Posterior vena cava (tissue), 2 donors: Measurements from ENCODE around the gene PDIA3. TPM values are rescaled to one million over a fixed set of nuclear protein-coding genes. Genes with fewer than 3 reads are reported as not detected.
"Not testable (repeated sequence)": the region's sequence is repeated elsewhere in the genome, so short reads cannot be mapped to it uniquely, and the experiment has no call there.

ENCODE experiments used
- DNase-seq: peaks from one replicate; pipeline ENCODE4 v3.0.0-alpha.2; 2020; ENCODE audit warnings: low spot score
- intact Hi-C, 2 donors: fragments of 100-400 bp; cut with DNase I; formaldehyde crosslinking; loops; one replicate each; pipeline versions ENCODE4 v1.14.1 to v1.14.2; 2022 to 2023
- total RNA-seq, 2 donors: library from RNA; stranded (reverse); fragmentation: NEBNext Ultra II Directional; extraction: Animal tissue kit (Norgen Biotek cat#: 25700); gene quantifications; one replicate each; pipeline ENCODE4 v1.2.1, GENCODE V29; 2021
- donor health status: DM: yes; HTN: yes; CAD: no.
- donor health status: DM: yes; HTN: yes; CAD: no.

PDIA3 gene
- total RNA-seq, 2 donors from 2014 or later: 258 to 368 TPM

- intact Hi-C loops: no loop called here
- no peak for DNase-seq
Measured at GRCh38 chr15:43775411-43775965, 29.2 kb downstream of the PDIA3 start.

GRCh38 chr15:43776101-43776717 is 30.0 kb downstream of the PDIA3 start:
- no peak for DNase-seq
- intact Hi-C loops: no loop called here

- intact Hi-C loops: no loop called here
- peak; percentile 94 for DNase-seq
Measured at GRCh38 chr15:43776718-43777266, 30.6 kb downstream of the PDIA3 start, which contains the start of gene ELL3. TSS of gene ELL3 (minus strand) at chr15:43776966. CDS start at chr15:43776901, 65 bp downstream.

GRCh38 chr15:43777267-43777914 is 31.2 kb downstream of the PDIA3 start:
- intact Hi-C loops: no loop called here
- peak; percentile 93 for DNase-seq

GRCh38 chr15:43779016-43779415 is 32.8 kb downstream of the PDIA3 start:
- no peak for DNase-seq
- intact Hi-C loops: no loop called here

GRCh38 chr15:43789409-43789808 is 43.2 kb downstream of the PDIA3 start:
- intact Hi-C loops: no loop called here
- DNase-seq: no peak

- peak; percentile 100 for DNase-seq
- intact Hi-C loops: no loop called here
Measured at GRCh38 chr15:43791993-43792760, 45.9 kb downstream of the PDIA3 start, which contains the start of gene SERF2. TSS of gene SERF2 (plus strand) at chr15:43792320. CDS start at chr15:43792377, 57 bp downstream.

GRCh38 chr15:43792761-43793476 is 46.7 kb downstream of the PDIA3 start:
- intact Hi-C loops: no loop called here
- peak; percentile 86 for DNase-seq

GRCh38 chr15:43793647-43794046 is 47.4 kb downstream of the PDIA3 start:
- intact Hi-C loops: no loop called here
- DNase-seq: no peak

GRCh38 chr15:43794269-43795037 is 48.2 kb downstream of the PDIA3 start:
- no peak for DNase-seq
- intact Hi-C loops: no loop called here

GRCh38 chr15:43795197-43795596 is 49.0 kb downstream of the PDIA3 start:
- no peak for DNase-seq
- intact Hi-C loops: no loop called here

- DNase-seq: no peak
- intact Hi-C loops: no loop called here
Measured at GRCh38 chr15:43795997-43796396, 49.8 kb downstream of the PDIA3 start.

GRCh38 chr15:43796566-43796965 is 50.3 kb downstream of the PDIA3 start:
- intact Hi-C loops: no loop called here
- DNase-seq: no peak

GRCh38 chr15:43799209-43799944 is 53.1 kb downstream of the PDIA3 start:
- intact Hi-C loops: no loop called here

GRCh38 chr15:43799945-43800285 is 53.7 kb downstream of the PDIA3 start, which contains the start of gene SERINC4:
TSS of gene SERINC4 (minus strand) at chr15:43800220. CDS start at chr15:43799986, 234 bp downstream.
- DNase-seq: no peak
- intact Hi-C loops: no loop called here

More at GRCh38 chr15:43799209-43799944, 53.1 kb downstream of the PDIA3 start:
- DNase-seq: no peak

- peak; percentile 98 for DNase-seq
- intact Hi-C loops: no loop called here
Measured at GRCh38 chr15:43800286-43801141, 54.3 kb downstream of the PDIA3 start, which contains the start of gene HYPK. TSS of gene HYPK (plus strand) at chr15:43800599. CDS start at chr15:43800623, 24 bp downstream.

GRCh38 chr15:43802676-43803075 is 56.4 kb downstream of the PDIA3 start:
- intact Hi-C loops, DNase-seq: not testable (repeated sequence)
